ENCODE measurements around the gene ERN1. TPM values are rescaled to one million over a fixed set of nuclear protein-coding genes. Genes with fewer than 3 reads are reported as not detected.

Gene ERN1
- total and polyA plus RNA-seq, 3 experiments from 2014 or later = 24.7 to 92.1 (median 25.5) TPM

GRCh38 chr17:64150237-64151015, 20.5 kb upstream of the ERN1 start:
- no peak for DNase-seq
- ChIA-PET CTCF (interaction anchor here (1.0 to 2.1 kb wide), 3 partner anchors 17 to 239 kb away, joined by 5 to 8 read pairs (median 5); no protein-coding TSS in a partner anchor), POLR2A (no interaction called here)
- H3K4me1 Mint-ChIP-seq = peaks cover 15 to 26% (median 21%) of the 10 kb centered on the region in 3 donors
- no peaks in the 10 kb centered on the region for H3K27me3 ChIP-seq (ENCODE audit: insufficient read depth, low read length, poor library complexity, severe bottlenecking)
- no peak overlapping the region for H3K4me3 ChIP-seq (ENCODE audit: low read length)
- H3K27ac Mint-ChIP-seq = peak overlapping the region in 1 of 8 donors; percentile 38
- no peaks in the 10 kb centered on the region for H3K9me3 ChIP-seq (ENCODE audit: low read length)
- no peaks in the 10 kb centered on the region for H3K9me3 Mint-ChIP-seq
- H3K4me3 Mint-ChIP-seq = no peak overlapping the region
- peaks cover 13% of the 10 kb centered on the region for H3K36me3 ChIP-seq (ENCODE audit: insufficient read depth, low read length)
- H3K27me3 Mint-ChIP-seq = no peaks in the 10 kb centered on the region
- H3K27ac ChIP-seq (ENCODE audit: low read depth, low read length) = no peak overlapping the region
- H3K36me3 Mint-ChIP-seq = peaks cover 6 to 58% (median 21%) of the 10 kb centered on the region in 3 donors
- peaks cover 17% of the 10 kb centered on the region for H3K4me1 ChIP-seq (ENCODE audit: insufficient read depth, low read length)

- Mint-ChIP-seq H3K4me3 (no peak overlapping the region), H3K4me1 (peaks cover 20 to 26% (median 26%) of the 10 kb centered on the region in 3 donors), H3K27ac (peak overlapping the region in 1 of 8 donors; percentile 14), H3K36me3 (peaks cover 6 to 48% (median 18%) of the 10 kb centered on the region in 3 donors), H3K27me3 (no peaks in the 10 kb centered on the region), H3K9me3 (no peaks in the 10 kb centered on the region)
- no peaks in the 10 kb centered on the region for H3K27me3 ChIP-seq (ENCODE audit: insufficient read depth, low read length, poor library complexity, severe bottlenecking)
- H3K4me3 ChIP-seq (ENCODE audit: low read length) = no peak overlapping the region
- no peak for DNase-seq
- H3K36me3 ChIP-seq (ENCODE audit: insufficient read depth, low read length) = peaks cover 13% of the 10 kb centered on the region
- peaks cover 25% of the 10 kb centered on the region for H3K4me1 ChIP-seq (ENCODE audit: insufficient read depth, low read length)
- no peak overlapping the region for H3K27ac ChIP-seq (ENCODE audit: low read depth, low read length)
- POLR2A ChIA-PET = interaction anchor here (1.2 kb wide), 1 partner anchor 113 kb away, joined by 3 read pairs; no protein-coding TSS in a partner anchor
- H3K9me3 ChIP-seq (ENCODE audit: low read length) = no peaks in the 10 kb centered on the region
- CTCF ChIA-PET = interaction anchor here (1.0 to 2.1 kb wide), 4 partner anchors 15 to 237 kb away, joined by 3 to 8 read pairs (median 5); no protein-coding TSS in a partner anchor
Measured at GRCh38 chr17:64149196-64149595, 19.3 kb upstream of the ERN1 start.

DNA sequence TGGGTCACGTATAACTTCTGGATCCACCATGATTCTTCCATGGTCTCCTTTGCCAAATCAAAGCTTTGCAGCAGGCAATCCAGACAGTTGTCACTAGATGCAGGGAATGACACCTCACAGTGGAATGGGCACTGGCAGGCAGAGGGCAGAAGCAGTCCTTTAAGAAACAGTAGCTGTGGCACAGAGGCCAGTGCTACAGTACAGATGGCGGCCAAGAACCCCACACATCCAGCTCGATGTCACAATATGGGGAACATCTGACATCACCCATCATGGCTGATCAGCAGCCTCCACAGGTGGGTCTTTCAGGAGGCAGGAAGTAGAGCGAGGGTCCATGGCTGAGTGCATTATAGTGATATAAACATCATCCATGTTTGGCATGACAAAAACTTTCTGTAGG, 18.8 kb upstream of the ERN1 start:
- H3K9me3 ChIP-seq (ENCODE audit: low read length) = no peaks in the 10 kb centered on the region
- H3K4me1 Mint-ChIP-seq = peaks cover 20 to 26% (median 26%) of the 10 kb centered on the region in 3 donors
- no peaks in the 10 kb centered on the region for H3K9me3 Mint-ChIP-seq
- CTCF ChIA-PET = interaction anchor here (1.1 to 2.1 kb wide), 3 partner anchors 15 to 237 kb away, joined by 3 to 8 read pairs (median 5); no protein-coding TSS in a partner anchor
- H3K27me3 Mint-ChIP-seq = no peaks in the 10 kb centered on the region
- peaks cover 13% of the 10 kb centered on the region for H3K36me3 ChIP-seq (ENCODE audit: insufficient read depth, low read length)
- peaks cover 25% of the 10 kb centered on the region for H3K4me1 ChIP-seq (ENCODE audit: insufficient read depth, low read length)
- no peak overlapping the region for H3K4me3 ChIP-seq (ENCODE audit: low read length)
- no peak for DNase-seq
- H3K4me3 Mint-ChIP-seq = peak overlapping the region in 1 of 7 donors; percentile 31
- no peak overlapping the region for H3K27ac ChIP-seq (ENCODE audit: low read depth, low read length)
- peak overlapping the region in 7 of 8 donors; percentile 20 to 88 (median 61) for H3K27ac Mint-ChIP-seq
- POLR2A ChIA-PET = interaction anchor here (1.2 kb wide), 1 partner anchor 114 kb away, joined by 3 read pairs; no protein-coding TSS in a partner anchor
- H3K27me3 ChIP-seq (ENCODE audit: insufficient read depth, low read length, poor library complexity, severe bottlenecking) = no peaks in the 10 kb centered on the region
- H3K36me3 Mint-ChIP-seq = peaks cover 6 to 45% (median 18%) of the 10 kb centered on the region in 3 donors

DNA sequence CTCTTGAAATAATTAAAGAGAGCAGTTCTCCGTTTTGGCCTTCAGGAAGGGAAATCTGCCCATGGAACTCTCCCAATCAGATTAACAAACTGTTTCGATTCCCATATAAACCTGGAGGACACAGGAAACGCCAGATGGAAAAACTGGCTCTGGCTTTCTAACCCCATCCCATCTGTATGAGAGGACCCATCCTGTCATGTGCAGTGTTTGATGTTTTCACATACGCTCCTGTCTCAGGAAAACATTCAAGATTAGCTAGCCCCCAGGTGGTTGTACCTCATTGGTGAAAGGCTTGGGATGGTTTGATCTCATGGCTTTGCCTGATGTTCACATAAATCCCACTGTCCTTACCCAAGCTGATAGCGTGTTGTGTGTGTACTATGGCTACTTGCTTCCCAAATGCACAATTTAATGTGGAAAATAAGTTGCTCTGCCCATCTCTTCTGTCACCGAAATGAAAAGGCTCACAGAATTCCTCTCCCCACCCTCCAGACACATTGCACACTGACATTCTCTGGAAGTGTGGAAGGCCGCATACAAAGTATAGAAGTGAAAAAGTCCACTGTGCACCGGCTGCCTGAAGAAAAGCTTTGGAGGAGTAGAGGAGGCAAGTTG, 18.2 kb upstream of the ERN1 start:
- no peak for DNase-seq
- H3K27me3 Mint-ChIP-seq = no peaks in the 10 kb centered on the region
- no peak overlapping the region for H3K27ac ChIP-seq (ENCODE audit: low read depth, low read length)
- H3K36me3 Mint-ChIP-seq = peaks cover 5 to 40% (median 18%) of the 10 kb centered on the region in 3 donors
- H3K4me3 Mint-ChIP-seq = peak overlapping the region in 4 of 7 donors; percentile 6 to 31 (median 30)
- POLR2A ChIA-PET = interaction anchor here (1.2 kb wide), 1 partner anchor 114 kb away, joined by 3 read pairs; no protein-coding TSS in a partner anchor
- no peaks in the 10 kb centered on the region for H3K9me3 ChIP-seq (ENCODE audit: low read length)
- peaks cover 13% of the 10 kb centered on the region for H3K36me3 ChIP-seq (ENCODE audit: insufficient read depth, low read length)
- peak overlapping the region; percentile 20 to 88 (median 68) for H3K27ac Mint-ChIP-seq
- H3K9me3 Mint-ChIP-seq = no peaks in the 10 kb centered on the region
- CTCF ChIA-PET = interaction anchor here (2.1 kb wide), 1 partner anchor 14 kb away, joined by 8 read pairs; no protein-coding TSS in a partner anchor
- H3K4me1 ChIP-seq (ENCODE audit: insufficient read depth, low read length) = peaks cover 25% of the 10 kb centered on the region
- peaks cover 20 to 26% (median 26%) of the 10 kb centered on the region in 3 donors for H3K4me1 Mint-ChIP-seq
- no peak overlapping the region for H3K4me3 ChIP-seq (ENCODE audit: low read length)
- no peaks in the 10 kb centered on the region for H3K27me3 ChIP-seq (ENCODE audit: insufficient read depth, low read length, poor library complexity, severe bottlenecking)

DNA sequence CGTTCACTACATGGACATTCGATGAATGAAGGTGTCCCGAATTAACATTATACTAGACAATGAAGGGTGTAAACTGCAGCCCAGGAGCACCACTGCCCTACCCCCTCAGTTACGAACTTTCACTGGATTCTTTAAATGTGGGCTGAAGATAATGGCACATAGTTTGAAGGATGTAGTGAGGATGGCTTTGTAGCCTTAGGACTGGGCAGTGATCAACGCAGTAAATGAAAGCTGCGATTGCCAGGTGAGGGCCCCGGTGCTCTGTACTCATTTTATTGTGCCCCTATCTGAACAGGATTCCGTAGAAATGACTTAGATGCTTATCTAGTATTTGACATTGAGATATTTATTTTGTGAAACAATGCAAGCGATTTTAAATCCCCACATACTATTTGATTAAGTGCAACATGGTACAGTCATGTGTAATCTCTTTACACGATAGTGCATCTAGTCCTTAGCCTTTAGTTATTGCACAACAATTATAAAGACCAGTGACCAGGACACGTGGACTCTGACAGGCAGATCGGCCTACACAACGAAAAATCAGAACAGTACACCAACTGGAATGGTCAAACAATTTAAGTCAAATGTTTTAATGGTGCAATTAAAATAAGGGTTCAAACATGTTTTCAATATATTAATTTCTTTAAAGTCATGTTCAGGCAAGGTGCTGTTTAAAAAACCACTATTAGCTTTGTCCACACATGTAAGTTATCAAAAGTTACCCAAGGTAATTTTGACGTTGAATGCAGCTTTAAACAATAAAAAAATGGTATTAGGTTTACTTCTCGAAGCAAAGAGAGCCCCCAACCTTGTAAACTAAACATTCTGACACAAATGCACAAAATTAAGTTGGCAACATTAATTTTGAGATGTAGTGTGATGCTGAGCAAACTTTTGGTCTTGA, 17.4 kb upstream of the ERN1 start:
- H3K4me1 ChIP-seq (ENCODE audit: insufficient read depth, low read length) = peaks cover 25% of the 10 kb centered on the region
- Mint-ChIP-seq H3K9me3 (no peaks in the 10 kb centered on the region), H3K27ac (peak overlapping the region in 2 of 8 donors; percentile 61 to 85), H3K36me3 (peaks cover 0 to 33% (median 15%) of the 10 kb centered on the region in 3 donors), H3K4me1 (peaks cover 20 to 26% (median 26%) of the 10 kb centered on the region in 3 donors), H3K27me3 (no peaks in the 10 kb centered on the region), H3K4me3 (peak overlapping the region in 1 of 7 donors; percentile 31)
- peaks cover 5% of the 10 kb centered on the region for H3K36me3 ChIP-seq (ENCODE audit: insufficient read depth, low read length)
- H3K27me3 ChIP-seq (ENCODE audit: insufficient read depth, low read length, poor library complexity, severe bottlenecking) = no peaks in the 10 kb centered on the region
- peak overlapping the region; percentile 86 for H3K4me3 ChIP-seq (ENCODE audit: low read length)
- peak overlapping the region; percentile 83 for H3K27ac ChIP-seq (ENCODE audit: low read depth, low read length)
- no peaks in the 10 kb centered on the region for H3K9me3 ChIP-seq (ENCODE audit: low read length)
- DNase-seq = no peak
- ChIA-PET CTCF (interaction anchor here (2.0 to 3.1 kb wide), 2 partner anchors 119 to 122 kb away, joined by 10 to 13 read pairs; no protein-coding TSS in a partner anchor), POLR2A (interaction anchor here (1.7 to 3.6 kb wide), 4 partner anchors 17 to 227 kb away, joined by 6 to 44 read pairs (median 10); partner anchors contain the start of genes CD79B and ERN1)

DNA sequence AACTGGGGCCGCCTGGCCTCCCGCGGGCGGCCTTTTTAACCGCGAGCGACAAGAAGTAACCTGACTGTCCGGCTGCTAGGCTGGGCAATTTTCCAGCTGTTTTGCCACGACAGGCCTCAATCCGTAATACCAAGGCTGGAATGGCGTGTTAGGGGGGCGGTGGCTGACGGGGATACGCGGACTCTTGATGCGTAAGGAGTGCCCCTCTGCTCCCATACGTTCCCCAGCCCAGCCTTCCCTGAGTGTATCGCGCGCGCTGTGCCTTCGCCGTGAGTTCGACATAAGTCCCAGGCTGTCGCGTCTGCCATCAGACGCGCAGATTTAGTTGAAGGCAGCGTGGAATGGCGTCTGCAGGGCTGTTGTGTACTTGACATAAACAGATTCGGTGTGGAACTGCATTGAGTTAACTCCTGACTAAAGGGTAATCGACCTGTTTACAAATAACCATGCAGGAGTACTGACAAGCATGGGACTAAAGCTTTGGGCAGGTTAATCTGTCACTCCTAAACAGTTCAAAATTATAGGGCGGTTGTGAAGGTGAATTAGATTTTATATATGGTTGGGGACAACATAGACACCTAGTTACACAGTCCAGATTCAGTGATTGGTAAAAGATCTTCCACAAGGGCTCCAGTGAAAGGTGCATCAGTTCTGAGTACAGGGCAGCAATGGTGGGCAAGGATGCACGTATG, 16.6 kb upstream of the ERN1 start:
- DNase-seq = peak; percentile 38 to 71 (median 46)
- no peaks in the 10 kb centered on the region for H3K9me3 ChIP-seq (ENCODE audit: low read length)

More for the DNA sequence above, 16.6 kb upstream of the ERN1 start:
- ChIA-PET POLR2A (interaction anchor here (0.6 to 3.6 kb wide), 25 partner anchors 13 to 360 kb away, joined by 3 to 44 read pairs (median 5); partner anchors contain the start of genes CD79B, CEP95, DDX5 and ERN1), CTCF (interaction anchor here (0.9 to 3.1 kb wide), 10 partner anchors 13 to 234 kb away, joined by 3 to 15 read pairs (median 9); partner anchors contain the start of genes CD79B and ERN1)
- H3K4me3 ChIP-seq (ENCODE audit: low read length) = peak overlapping the region; percentile 86
- H3K4me3 Mint-ChIP-seq = no peak overlapping the region
- H3K27ac ChIP-seq (ENCODE audit: low read depth, low read length) = peak overlapping the region; percentile 83
- H3K36me3 ChIP-seq (ENCODE audit: insufficient read depth, low read length) = no peaks in the 10 kb centered on the region
- H3K27ac Mint-ChIP-seq = peak overlapping the region in 1 of 8 donors; percentile 85
- peaks cover 25% of the 10 kb centered on the region for H3K4me1 ChIP-seq (ENCODE audit: insufficient read depth, low read length)
- H3K9me3 Mint-ChIP-seq = no peaks in the 10 kb centered on the region
- peaks cover 20 to 26% (median 26%) of the 10 kb centered on the region in 3 donors for H3K4me1 Mint-ChIP-seq
- no peaks in the 10 kb centered on the region for H3K27me3 Mint-ChIP-seq
- H3K27me3 ChIP-seq (ENCODE audit: insufficient read depth, low read length, poor library complexity, severe bottlenecking) = no peaks in the 10 kb centered on the region
- peaks cover 0 to 27% (median 12%) of the 10 kb centered on the region in 3 donors for H3K36me3 Mint-ChIP-seq
